SIG-M5 treated with dmso at 0.1 percent for 504 hours (cell line): ENCODE results near the gene KLHL22.
"Not testable (repeated sequence)": the region's sequence is repeated elsewhere in the genome, so short reads cannot be mapped to it uniquely, and the experiment has no call there.

Experiments used
- DNase-seq: peaks from one replicate; lab custom pipeline; 2025; ENCODE audit not compliant: unreplicated experiment; lab: John Stamatoyannopoulos, UW

KLHL22 gene

DNA sequence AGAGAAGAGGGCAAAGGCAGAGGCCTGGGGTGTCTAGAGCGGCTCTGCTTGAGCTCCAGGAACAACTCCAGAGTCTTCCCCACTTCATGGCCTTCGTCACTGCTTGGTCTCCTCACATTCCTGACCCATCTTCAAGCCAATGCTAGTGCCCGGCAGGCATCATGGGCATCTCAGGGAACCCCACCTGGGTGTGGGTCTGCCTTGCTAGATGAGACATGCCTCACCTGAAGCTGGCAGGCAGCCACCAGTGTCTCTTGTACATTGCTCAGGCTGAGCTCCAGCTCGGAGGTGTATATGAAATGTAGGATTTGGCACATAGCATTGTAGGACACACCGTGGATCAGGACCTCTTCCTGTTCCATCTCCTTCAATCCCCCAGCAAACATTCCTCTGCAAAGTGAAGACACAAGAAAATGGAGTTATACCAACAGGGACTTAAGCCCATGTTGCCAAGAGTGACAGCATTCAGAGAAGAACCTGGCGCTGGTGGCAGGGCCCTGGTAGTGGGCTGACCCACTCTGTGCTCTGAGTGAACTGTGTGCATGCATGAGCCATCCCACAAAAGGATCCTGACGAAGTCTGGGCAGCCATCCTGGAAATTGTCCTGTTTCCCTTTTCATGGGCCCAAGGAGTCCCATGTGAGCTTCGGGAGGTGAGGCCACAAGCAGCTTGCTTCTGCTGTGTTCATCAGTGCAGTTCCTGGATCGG is 24.3 kb downstream of the KLHL22 start:
- DNase-seq, result no peak

- not testable (repeated sequence) for DNase-seq
Measured at GRCh38 chr22:20470525-20470924, 25.1 kb downstream of the KLHL22 start.

GRCh38 chr22:20469110-20469868 is 26.3 kb downstream of the KLHL22 start:
- no peak for DNase-seq

DNA sequence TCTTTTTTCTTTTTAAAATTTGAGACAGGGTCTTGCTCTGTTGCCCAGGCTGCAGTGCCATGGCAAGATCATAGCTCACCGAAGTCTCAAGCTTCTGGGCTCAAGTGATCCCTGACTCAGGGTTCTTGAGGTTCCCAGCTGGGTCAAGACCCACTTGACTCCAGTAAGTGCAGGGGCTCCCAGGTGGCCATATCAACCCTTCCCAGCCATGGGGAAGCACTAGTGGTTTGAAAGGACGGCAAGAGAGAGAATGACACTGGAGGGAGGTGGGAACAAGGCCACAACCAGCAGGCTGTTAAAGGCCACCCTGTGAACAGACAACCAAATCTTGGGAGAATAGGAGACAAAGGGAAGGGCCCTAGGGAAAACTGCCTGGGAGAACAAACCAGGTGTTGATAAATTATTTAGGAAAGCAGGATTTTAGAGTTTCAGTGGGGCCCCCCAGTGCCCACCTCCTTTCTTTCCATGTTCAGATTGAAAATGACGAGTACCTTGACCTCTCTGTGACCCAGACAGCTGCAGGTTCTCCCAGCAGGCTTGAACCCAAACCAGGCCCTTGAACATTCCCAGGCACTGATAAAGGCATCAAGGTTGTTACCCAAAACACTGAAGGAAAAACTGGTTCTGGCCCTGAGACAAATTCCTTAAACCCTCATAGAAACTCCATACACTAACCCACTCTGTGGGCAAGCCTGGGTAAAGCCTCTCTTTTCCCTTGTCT is 28.8 kb downstream of the KLHL22 start:
- DNase-seq, result no peak

DNA sequence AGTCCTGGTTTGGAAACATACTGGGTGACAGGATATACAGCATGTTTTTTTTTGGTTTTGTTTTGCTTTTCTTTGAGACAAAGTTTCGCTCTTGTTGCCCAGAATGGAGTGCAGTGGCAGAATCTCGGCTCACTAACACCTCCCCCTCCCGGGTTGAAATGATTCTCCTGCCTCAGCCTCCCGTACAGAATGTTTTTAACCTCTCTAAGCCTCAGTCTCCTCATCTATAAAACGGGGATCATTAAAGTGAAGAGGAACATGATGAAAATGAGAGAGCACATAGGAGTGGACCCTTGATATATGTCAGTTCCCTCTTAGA is 29.9 kb downstream of the KLHL22 start:
- DNase-seq, result no peak

GRCh38 chr22:20464912-20465758 is 30.5 kb downstream of the KLHL22 start:
- DNase-seq, result no peak

GRCh38 chr22:20464096-20464614 is 31.4 kb downstream of the KLHL22 start:
- DNase-seq, result no peak

GRCh38 chr22:20463324-20464095 is 32.1 kb downstream of the KLHL22 start:
- peak; percentile 63 for DNase-seq

DNA sequence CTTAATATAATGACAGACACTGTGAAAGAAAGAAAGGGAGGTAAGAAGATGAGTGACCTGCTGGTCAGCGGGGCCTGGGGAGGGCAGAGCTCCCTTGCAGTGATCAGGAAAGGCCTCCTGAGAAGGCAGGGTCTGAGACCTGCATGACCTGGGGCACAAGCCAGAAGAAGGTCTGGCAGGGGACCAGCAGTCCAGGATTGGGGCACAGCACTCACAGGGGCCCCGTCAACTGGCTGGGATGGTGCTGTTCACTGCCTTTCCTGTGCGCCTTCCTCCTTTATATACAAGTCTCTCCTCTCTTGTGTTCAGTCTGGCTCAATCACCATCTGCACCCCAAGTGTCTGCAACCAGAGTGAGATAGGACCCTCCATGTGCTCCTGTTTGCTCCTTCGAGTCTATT is 35.7 kb downstream of the KLHL22 start:
- no peak for DNase-seq

DNA sequence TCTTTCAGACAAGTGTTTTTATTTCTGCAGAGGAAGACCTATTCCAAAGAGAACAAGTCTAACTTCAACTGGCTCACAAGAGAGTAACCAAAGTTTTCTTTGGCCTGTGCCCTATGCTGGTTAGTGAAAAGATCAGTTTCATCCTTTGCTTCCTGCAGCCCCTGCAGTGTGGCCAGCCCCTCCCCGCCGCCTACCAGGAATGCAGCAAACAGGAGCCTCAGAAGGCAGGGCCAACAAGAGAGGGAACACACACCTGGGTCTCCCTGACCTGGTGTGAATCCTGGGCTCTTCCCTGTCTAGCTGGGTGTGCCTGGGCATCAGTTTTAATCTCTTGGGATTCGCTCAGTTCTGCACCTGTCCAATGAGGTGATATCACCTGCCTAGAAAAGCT is 36.4 kb downstream of the KLHL22 start:
- no peak for DNase-seq

DNA sequence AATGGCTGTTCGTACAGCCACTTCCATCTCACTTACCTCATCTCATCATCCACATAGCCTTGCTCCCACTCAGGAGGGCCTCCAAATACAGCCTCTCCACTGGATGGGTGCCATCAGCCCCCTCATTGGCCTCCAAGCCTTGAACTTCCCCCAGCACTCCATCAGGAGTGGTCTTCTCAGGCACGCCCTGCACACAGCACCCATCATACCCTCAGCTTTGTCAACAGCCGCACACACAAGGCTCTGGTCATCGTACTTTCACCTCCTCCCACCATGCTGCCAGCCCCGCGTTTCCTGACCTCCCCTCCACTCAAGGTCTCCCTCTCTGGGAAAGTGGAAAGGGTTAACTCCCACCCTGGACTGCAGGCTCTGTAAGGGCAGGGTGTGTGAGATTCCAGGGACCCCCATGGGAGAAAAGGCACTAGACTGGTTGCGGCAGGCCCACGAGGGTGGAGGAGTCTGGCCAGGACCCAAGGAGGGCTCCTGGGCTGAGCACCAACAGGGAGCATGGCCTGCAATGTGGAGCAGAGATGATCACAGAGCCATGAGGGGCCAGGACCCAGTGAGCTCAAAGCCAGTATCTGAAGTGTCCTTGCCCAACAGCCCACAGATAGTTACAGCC is 37.0 kb downstream of the KLHL22 start:
- DNase-seq, result no peak

DNA sequence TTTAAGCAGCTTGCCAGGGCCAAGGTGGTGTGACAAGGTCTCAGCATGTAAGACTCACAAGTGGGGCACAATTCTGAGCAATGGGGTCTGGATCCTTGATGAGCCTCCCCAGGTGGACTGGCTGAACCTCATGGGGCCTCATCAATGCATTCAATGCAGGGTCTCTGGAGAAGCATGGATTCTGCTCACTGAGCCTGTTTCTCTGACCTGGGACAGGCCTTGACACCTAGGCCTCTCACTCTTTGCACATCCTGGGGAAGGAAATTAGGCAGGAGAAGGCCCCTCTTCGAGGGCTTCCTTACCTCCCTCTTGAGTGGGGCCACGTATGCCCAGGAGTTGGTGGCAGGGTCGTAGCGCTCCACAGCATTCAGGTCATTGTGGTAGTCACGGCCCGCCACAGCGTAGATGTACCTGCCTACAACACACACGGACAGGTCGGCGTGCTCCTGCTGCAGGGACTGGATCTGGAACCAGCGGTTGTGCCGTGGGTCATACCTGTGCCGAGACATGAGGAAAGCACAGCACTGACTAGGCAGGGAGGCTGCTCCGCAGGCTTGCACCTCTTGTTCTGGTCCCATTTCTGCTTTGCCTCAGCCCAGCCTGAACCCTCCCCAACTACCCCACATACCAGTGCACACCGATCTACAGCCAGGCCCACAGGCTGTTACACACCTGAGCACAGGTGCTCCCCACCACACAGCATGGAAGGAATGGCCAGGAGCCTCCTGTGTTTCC is 37.9 kb downstream of the KLHL22 start:
- no peak for DNase-seq

DNA sequence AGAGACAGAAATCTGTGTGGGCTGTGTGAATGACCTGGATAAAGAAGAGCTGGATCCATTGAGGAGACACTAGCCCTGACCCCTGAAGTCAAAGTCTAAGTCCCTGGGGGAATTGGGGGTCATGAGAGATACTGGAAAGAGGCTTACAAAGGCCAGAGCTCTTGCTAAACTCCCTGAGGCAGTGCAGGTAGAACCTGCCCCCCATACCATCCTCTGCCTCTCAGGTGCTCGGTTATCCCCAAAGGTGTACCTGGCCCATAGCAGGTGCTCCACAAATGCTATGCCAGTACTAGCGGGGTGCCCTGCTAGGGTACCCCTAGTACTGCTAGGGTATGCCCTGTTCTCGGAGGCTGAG is 38.9 kb downstream of the KLHL22 start:
- no peak for DNase-seq

GRCh38 chr22:20456064-20456721 is 39.4 kb downstream of the KLHL22 start:
- DNase-seq, result peak; percentile 79

- DNase-seq, result no peak
Measured at GRCh38 chr22:20455709-20456063, 39.9 kb downstream of the KLHL22 start.

GRCh38 chr22:20453222-20453621 is 42.4 kb downstream of the KLHL22 start:
- no peak for DNase-seq

DNA sequence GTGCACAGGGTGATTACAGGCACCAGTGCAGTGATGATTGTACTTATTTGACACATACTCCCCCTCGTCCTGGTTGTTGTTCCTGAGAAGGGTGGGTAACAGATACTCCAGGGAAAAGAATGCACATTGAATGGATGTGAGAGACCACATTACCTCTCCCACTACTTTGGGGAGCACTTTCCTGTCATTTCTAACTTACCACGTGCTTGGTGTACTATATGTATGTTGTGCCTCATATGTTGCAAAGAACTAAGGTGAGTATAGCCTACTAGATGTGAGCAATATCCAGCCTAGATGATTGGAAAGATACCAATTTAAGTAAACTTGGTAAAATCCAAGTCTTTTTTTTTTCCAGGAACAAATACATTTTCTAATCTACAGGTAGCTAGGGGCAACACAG is 43.7 kb downstream of the KLHL22 start:
- no peak for DNase-seq

GRCh38 chr22:20451129-20451778 is 44.3 kb downstream of the KLHL22 start:
- not testable (repeated sequence) for DNase-seq
